GM19099 (cell line): ENCODE data around the gene B4GALNT4.

Experiments used
- POLR2A ChIP-seq: IDR thresholded peaks from 3 replicates; pipeline ENCODE4 v1.6.1; 2011; ENCODE audit warnings: low read depth; ENCODE audit not compliant: insufficient read length; ENCODE audit errors: extremely low read depth

B4GALNT4 gene

GRCh38 chr11:355581-356458, 13.5 kb upstream of the B4GALNT4 start:
- peak; percentile 71 for TF ChIP-seq POLR2A

DNA sequence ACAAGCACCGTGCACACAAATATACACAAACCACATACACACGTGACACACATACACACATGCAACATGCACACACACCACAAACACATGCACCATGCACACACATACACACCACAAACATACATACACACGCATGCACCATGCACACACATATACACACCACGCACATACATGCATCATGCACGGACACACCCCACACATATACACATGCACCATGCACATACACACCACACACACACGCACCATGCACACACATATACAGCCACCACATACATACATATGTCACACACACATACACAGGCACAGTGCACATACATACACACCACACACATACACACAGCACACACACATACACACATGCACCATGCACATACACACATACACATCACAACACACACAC, 12.7 kb upstream of the B4GALNT4 start:
- TF ChIP-seq POLR2A, result no peak

DNA sequence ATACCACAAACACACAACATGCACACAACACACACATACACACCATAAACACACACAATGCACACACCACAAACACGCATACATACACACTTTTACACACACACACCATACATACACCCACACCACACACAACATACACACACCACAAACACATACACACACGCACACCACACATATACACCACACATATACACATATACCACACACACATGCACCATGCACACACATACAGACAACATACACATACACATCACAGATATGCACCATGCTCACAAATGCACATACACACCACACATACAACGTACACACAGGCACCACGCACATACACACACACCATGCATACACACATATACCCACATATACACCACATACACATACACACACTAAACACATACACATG, 11.7 kb upstream of the B4GALNT4 start:
- no peak for TF ChIP-seq POLR2A

- TF ChIP-seq POLR2A, result no peak
Measured at GRCh38 chr11:358129-358800, 11.0 kb upstream of the B4GALNT4 start.

DNA sequence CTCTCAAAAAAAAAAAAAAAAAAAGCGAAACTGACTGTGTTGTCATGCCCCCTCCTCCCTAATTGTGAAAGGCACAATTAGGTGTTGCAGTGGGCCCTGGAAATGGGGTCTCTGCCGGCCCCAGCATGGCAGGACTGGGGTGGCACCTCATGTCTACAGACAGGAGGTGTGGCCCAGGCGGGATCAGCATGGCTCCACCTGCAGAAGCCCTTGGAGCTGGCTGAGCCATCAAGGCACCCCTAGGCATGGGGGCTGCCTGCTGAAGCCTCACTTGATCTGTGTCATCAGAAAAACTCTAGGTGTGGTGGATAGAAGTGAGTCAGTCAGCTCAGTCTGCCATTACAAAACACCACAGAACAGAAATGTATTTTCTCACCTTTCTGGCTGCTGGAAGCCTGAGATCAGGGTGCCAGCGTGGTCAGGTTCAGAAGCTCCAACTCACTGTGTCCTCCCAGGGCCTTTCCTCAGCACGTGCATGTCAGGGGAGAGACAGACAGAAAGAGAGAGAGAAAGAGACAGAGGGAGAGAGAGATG, 10.1 kb upstream of the B4GALNT4 start:
- no peak for TF ChIP-seq POLR2A

- TF ChIP-seq POLR2A, result no peak
Measured at GRCh38 chr11:360326-361280, 8.7 kb upstream of the B4GALNT4 start.

DNA sequence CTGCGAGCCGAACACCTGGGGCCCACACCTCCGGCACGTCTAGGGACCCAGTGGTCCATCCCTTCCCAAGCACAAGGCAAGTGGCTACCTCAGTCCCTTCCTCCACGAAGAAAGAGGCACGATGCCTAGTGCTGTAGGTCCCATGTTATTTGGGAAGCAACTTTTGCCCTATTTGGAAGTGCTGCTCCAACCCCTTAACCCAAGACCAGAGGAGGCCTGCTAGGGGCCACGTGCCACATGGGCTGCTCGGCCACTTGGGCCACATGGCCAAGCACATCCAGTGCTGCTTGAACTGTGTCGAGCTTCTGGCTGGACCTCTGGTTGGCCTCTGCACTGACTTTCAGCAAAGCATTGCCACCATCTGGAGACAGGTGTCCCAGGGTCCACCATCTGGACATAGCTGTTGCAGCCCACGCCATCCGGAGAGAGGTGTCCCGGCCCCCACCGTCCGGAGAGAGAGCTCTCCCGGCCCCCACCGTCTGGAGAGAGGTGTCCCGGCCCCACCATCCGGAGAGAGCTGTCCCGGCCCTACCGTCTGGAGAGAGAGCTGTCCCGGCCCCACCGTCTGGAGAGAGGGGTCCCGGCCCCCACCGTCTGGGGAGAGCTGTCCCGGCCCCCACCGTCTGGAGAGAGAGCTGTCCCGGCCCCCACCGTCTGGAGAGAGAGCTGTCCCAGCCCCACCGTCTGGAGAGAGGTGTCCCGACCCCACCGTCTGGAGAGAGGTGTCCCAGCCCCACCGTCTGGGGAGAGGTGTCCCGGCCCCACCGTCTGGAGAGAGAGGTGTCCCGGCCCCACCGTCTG, 6.5 kb upstream of the B4GALNT4 start:
- TF ChIP-seq POLR2A, result no peak

DNA sequence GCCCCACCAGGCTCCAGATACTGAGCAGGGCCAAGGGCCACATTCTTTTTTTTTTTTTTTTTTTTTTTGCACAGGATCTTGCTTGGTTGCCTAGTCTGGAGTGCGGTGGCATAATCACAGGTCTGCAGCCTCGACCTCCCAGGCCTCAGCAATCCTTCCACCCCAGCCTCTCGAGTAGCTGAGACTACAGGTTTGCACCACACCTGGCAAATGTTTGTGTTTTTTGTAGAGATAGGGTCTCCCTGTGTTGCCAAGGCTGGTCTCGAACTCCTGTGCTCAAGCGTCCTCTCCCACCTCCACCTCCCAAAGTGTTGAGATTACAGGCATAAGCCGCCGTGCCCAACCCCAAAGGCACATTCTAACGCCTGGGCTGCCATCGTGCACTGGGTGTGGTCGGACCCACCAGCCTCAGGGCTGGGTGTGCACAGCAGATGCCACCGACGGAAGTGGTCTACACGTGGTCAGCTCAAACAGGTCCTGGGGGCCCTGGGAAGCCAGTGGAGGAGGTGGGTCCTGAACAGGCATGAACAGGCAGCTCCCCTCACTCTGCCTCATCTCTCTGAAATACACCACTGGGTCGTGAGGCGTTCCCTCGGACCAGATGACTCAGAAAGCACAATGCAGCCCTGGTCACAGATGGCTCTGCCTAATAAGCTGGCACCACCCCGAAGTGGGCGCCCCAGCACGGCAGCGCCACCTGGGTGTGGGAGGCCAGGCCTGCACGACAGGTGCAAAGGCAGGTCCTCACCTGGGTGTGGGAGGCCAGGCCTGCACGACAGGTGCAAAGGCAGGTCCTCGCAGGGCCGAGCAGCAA, 5.1 kb upstream of the B4GALNT4 start:
- TF ChIP-seq POLR2A, result no peak

- TF ChIP-seq POLR2A, result no peak
Measured at GRCh38 chr11:364991-365725, 4.1 kb upstream of the B4GALNT4 start.

DNA sequence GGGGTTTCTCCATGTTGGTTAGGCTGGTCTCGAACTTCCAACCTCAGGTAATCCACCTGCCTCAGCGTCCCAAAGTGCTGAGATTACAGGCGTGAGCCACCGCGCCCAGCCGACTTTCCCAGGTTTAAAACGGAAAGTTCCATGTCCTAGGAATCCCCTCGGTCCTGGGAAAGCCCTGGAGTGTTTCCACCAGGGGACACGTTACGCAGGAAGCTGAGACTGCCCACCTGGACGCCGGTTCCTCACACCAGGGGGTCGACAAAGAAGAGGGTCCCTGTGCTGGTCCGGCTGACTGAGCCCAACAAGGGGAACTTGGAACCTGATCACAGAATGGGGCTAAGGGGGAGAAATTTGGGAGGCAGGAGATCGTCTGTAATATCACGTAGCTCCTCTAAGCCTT, 3.5 kb upstream of the B4GALNT4 start:
- no peak for TF ChIP-seq POLR2A

- no peak for TF ChIP-seq POLR2A
Measured at GRCh38 chr11:367956-368413, 1.3 kb upstream of the B4GALNT4 start.
